A204.1 (cell line): ENCODE results near the gene EPS8.
"Not testable (repeated sequence)": the region's sequence is repeated elsewhere in the genome, so short reads cannot be mapped to it uniquely, and the experiment has no call there.

Source experiments
- FAIRE-seq: peaks from 2 replicates; lab custom pipeline; 2012; peaks lifted over from hg19 to GRCh38; lab: Jason Lieb, UNC

EPS8 gene

DNA sequence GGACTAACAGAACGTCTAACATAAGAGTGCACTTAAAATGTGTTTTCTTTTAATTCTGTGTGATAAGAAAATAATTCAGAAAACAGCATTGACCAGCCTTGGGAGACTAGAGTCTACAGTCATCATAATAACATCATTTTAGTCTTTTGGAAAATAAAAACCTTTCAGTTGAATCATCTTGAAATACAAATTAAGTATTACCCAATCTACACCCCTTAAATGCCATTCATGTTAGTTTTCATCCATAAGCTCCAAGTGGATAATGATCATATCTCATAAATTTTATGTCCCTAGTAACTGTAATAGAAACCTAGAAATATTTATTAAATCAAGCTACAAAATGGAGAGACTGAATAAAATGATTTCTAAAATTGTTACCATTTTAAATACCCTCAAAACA lies 32.4 kb downstream of the EPS8 start:
- no peak for FAIRE-seq

- FAIRE-seq, result no peak
Observed at GRCh38 chr12:15754233-15754632, 35.0 kb downstream of the EPS8 start.

DNA sequence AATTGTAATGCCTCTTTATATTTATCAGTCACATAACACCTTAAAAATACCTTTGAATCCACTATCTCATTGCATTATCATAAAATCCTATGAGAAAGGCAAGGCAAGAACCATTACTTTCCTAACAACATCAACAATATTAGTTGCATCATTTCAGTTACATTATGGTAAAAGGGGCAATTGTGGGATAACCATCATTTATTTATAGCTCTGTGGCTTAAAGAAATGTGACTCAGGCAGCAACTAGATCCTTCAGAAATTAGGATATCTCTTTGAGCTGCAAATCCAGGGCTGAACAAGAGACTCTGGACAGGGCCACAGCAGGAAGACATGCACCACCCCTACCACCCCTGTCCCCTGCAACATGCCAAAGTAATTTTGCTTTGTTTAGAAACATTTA lies 36.4 kb downstream of the EPS8 start:
- no peak for FAIRE-seq

- FAIRE-seq, result no peak
Observed at GRCh38 chr12:15751741-15752140, 37.4 kb downstream of the EPS8 start.

DNA sequence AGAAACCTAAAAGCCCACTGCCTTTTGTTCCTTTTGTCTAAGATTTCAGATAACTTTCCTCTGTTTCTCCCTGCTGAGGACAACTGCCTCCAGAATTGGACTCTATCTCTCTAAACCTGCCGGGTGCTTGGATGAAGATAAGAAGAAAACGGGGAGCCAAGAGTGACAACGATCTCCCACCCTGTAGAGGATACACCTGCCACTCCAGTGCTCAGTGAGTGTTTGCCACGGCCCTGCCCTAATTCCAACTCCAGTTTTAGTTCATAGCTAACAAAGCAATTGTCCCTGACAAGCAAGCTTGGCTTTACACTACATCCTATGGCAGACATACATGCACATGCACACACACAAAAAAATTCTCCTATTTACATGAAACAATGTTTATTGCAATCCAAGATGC lies 39.3 kb downstream of the EPS8 start:
- no peak for FAIRE-seq

DNA sequence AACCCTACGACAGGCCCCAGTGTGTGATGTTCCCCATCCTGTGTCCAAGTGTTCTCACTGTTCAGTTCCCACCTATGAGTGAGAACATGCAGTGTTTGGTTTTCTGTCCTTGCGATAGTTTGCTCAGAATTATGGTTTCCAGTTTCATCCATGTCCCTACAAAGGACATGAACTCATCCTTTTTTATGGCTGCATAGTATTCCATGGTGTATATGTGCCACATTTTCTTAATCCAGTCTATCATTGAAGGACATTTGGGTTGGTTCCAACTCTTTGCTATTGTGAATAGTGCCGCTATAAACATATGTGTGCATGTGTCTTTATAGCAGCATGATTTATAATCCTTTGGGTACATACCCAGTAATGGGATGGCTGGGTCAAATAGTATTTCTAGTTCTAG lies 47.3 kb downstream of the EPS8 start:
- not testable (repeated sequence) for FAIRE-seq

- no peak for FAIRE-seq
Observed at GRCh38 chr12:15741082-15741481, 48.1 kb downstream of the EPS8 start.

DNA sequence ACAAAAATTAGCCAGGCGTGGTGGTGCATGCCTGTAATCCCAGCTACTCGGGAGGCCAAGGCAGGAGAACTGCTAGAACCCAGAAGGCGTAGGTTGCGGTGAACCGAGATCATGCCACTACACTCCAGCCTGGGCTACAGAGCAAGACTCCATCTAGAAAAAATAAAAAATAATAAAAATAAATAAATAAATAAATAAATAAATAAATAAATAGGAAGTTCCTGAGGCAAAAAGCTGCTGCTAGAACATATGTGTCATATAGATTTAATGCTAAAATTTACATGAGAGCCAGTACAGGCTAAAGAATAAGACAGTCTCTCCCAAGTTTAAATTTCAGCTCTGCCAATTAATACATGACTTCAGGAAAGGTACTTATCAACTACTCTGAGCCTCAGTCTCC lies 48.8 kb downstream of the EPS8 start:
- FAIRE-seq, result not testable (repeated sequence)

GRCh38 chr12:15738438-15739015 lies 50.7 kb downstream of the EPS8 start:
- no peak for FAIRE-seq

GRCh38 chr12:15735837-15736615 lies 53.2 kb downstream of the EPS8 start:
- no peak for FAIRE-seq

DNA sequence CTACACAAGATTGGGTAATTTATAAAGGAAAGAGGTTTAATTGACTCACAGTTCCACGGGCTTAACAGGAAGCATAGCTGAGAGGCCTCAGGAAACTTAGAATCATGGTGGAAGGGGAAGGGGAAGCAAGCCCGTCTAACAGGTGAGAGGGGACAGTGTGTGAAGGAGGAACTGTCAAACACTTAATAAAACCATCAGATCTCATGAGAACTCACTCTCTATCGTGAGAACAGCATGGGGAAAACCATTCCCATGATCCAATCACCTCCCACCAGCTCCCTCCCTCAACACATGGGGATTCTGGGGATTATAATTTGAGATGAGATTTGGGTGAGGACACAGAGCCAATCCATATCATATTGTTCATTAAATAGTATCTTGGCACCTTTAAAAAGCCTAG lies 56.1 kb downstream of the EPS8 start:
- no peak for FAIRE-seq

GRCh38 chr12:15732341-15733061 lies 56.7 kb downstream of the EPS8 start:
- no peak for FAIRE-seq

GRCh38 chr12:15731940-15732339 lies 57.2 kb downstream of the EPS8 start:
- FAIRE-seq, result no peak

GRCh38 chr12:15729097-15729496 lies 60.1 kb downstream of the EPS8 start:
- FAIRE-seq, result no peak

DNA sequence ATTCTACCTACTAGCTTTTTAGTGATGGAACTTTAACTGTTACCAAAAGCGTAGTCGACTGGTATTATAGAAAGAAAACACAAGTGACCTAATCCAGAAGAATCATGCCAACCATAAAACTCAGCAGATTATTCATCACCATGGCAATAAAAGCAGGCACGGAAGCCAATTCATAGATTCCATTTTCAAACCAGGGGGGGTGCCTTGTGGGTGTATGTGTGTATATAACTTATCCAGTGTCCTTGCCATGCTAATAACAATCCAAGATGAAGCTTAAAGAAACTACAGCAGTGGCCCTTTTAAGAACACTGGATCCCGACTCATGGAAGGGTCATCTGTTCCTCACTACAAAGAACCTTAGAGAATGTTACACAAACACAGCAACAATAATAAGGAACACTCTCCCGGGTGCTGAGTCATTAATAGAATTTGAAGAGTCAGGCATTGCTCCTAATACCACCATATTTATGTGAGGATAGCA lies 61.0 kb downstream of the EPS8 start:
- FAIRE-seq, result no peak

DNA sequence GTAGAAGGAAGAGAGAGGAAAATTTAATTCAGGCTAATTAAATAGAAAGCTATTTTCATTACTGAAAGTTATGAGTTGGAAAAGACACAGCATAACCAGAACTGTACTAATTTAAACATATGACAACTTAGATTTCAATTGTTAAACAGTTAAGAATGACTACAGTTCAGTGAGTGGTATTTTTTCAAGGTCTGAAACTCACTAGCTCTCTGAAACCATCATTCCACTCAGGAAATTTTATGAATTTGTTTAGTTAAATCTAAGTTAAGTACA lies 62.4 kb downstream of the EPS8 start:
- FAIRE-seq, result no peak

- no peak for FAIRE-seq
Observed at GRCh38 chr12:15726027-15726877, 62.9 kb downstream of the EPS8 start.

DNA sequence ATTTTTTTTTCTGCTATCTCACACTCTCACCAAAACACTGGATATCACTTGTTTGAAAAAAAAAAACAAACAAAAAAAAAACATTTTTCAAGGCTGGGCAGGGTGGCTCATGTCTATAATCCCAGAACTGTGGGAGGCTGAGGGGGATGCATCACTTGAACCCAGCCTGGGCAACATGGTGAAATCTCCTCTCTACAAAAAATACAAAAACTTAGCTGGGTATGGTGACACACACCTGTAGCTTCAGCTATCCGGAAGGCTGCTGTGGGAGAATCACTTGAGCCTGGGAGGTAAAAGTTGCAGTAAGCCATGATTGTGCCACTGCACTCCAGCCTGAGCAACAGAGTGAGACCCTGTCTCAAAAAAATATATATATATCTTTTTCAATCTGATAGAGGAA lies 66.2 kb downstream of the EPS8 start:
- no peak for FAIRE-seq

DNA sequence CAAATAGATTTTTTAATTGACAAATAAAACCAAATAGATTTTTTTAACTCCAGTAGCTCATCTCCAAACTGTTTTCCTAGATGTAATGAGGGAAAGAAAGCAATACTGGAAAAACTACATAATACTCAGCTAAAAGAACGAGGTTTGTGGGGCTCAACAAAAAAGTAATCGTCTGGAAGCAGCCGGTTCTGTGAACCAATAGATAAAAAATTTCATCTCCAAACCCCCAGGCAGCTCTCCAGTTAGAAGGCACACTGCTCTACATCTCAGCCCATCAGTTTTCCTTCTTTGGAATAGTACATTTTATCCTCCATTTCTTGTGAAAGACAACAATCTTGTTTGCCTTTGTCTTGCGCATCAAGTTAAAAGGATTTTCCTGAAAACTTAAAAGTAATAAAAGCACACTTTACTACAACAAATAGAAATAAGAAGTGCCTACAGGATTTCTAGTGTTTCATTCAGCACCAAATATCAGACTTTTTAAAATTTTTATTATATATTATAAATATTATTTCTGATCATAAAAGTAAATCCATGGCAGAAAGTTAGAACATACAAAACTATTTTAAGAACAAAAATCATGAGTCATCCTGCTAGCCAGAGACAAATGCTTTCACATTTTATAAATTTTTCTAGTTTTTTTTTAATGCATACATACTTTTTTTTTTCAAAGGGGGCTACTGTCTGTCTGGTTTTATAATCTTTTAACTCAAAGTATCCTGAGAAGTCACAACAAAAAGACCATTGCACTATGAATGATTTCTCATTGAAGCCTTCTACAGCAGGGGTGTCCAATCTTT lies 67.7 kb downstream of the EPS8 start:
- FAIRE-seq, result no peak

GRCh38 chr12:15720295-15720694 lies 68.9 kb downstream of the EPS8 start:
- FAIRE-seq, result no peak

- no peak for FAIRE-seq
Observed at GRCh38 chr12:15719230-15719629, 70.0 kb downstream of the EPS8 start.
